ENCODE measurements around the gene ZNRD2.

The ZNRD2 gene

DNA sequence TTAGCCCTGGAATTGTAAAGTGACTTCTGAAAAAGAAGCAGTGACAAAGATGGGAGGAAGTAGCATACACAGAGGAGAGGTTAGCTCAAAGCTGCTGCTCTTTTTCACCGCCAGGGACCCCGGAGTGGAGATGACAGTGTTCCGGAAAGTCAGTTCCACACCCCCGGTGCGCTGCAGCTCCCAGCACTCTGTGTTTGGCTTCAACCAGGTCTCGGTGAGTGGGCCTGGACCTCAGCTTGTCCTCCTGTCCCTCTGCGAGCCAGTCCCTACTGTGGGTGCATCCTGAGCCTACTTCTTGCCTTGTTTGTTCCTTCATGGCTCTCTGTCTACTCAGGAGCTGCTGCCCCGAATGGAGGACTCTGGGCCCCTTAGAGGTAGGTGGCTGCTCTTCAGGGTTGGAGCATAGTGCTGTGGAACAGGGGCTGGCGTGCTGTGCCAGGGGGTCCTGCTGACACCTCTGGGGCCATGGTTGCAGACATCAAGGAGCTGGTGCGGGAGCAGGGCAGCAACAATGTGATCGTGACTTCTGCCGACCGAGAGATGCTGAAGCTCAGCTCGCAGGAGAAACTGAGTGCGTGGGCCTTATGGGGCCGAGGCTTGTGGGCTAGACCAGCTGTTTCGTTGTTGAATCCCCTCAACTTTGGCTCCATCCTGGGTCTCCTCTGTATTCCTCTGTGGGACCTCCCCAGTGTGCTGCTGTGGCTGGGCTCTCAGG, 47.0 kb downstream of the ZNRD2 start:
- H3K9ac ChIP-seq (ENCODE audit: low read length) = no peak overlapping the region
- peaks cover 16% of the 10 kb centered on the region for H3K4me1 ChIP-seq (ENCODE audit: control insufficient read depth, insufficient read depth, low read length)
- no peaks in the 10 kb centered on the region for H3K9me3 ChIP-seq (ENCODE audit: control insufficient read depth, insufficient read depth, low read depth, low read length)
- H3K36me3 ChIP-seq (ENCODE audit: control insufficient read depth, insufficient read depth, low read length) = peaks cover 54% of the 10 kb centered on the region
- H3K4me3 ChIP-seq (ENCODE audit: low read depth, low read length) = peak overlapping the region; percentile 11; the same call in 1 of the 2 replicates
- no peaks in the 10 kb centered on the region for H3K27me3 ChIP-seq (ENCODE audit: control insufficient read depth, insufficient read depth, low read length)
- H3K27ac ChIP-seq (ENCODE audit: low read depth, low read length) = no peak overlapping the region

DNA sequence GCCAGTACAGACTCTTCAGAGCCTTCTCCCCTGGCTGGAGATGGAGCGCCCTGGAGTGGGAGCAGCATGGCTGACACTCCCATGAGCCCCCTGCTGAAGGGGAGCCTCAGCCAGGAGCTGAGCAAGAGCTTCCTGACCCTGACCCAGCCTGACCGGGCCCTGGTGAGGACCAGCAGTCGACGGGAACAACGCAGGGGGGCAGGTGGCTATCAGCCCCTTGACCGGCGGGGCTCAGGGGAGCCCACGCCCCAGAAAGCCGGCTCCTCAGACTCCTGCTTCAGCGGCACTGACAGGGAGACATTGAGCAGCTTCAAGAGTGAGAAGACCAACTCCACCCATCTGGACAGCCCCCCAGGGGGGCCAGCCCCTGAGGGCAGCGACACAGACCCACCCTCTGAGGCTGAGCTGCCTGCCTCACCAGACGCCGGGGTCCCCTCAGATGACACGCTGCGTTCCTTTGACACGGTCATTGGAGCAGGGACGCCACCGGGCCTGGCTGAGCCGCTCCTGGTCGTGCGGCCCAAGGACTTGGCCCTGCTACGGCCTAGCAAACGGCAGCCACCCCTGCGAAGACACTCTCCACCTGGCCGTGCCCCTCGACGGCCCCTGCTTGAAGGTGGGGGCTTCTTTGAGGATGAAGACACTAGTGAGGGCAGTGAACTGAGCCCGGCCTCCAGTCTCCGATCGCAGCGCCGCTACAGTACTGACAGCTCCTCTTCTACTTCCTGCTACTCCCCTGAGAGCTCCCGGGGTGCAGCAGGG, 47.9 kb downstream of the ZNRD2 start:
- Histone ChIP-seq H3K27ac (ENCODE audit: low read depth, low read length) (no peak overlapping the region), H3K4me1 (ENCODE audit: control insufficient read depth, insufficient read depth, low read length) (peaks cover 7% of the 10 kb centered on the region), H3K9me3 (ENCODE audit: control insufficient read depth, insufficient read depth, low read depth, low read length) (no peaks in the 10 kb centered on the region), H3K4me3 (ENCODE audit: low read depth, low read length) (no peak overlapping the region), H3K9ac (ENCODE audit: low read length) (no peak overlapping the region), H3K36me3 (ENCODE audit: control insufficient read depth, insufficient read depth, low read length) (peaks cover 59% of the 10 kb centered on the region), H3K27me3 (ENCODE audit: control insufficient read depth, insufficient read depth, low read length) (no peaks in the 10 kb centered on the region)

DNA sequence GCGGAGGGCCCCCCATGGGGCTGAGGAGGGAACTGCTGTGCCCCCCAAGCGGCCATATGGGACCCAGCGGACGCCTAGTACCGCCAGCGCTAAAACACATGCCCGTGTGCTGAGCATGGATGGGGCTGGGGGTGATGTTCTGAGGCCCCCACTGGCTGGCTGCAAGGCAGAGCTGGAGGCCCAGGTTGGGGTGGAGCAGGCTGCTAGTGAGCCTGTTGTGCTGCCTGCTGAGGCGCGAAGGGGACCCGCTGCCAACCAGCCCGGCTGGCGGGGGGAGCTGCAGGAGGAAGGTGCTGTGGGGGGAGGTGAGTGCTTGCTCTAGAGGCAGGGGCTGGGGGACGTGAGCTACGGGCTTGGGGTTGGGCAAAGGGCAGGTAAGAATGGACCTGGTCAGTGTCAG, 48.5 kb downstream of the ZNRD2 start:
- peaks cover 65% of the 10 kb centered on the region for H3K36me3 ChIP-seq (ENCODE audit: control insufficient read depth, insufficient read depth, low read length)
- H3K9me3 ChIP-seq (ENCODE audit: control insufficient read depth, insufficient read depth, low read depth, low read length) = no peaks in the 10 kb centered on the region
- peaks cover 5% of the 10 kb centered on the region for H3K4me1 ChIP-seq (ENCODE audit: control insufficient read depth, insufficient read depth, low read length)
- H3K9ac ChIP-seq (ENCODE audit: low read length) = no peak overlapping the region
- H3K27ac ChIP-seq (ENCODE audit: low read depth, low read length) = no peak overlapping the region
- H3K4me3 ChIP-seq (ENCODE audit: low read depth, low read length) = no peak overlapping the region
- no peaks in the 10 kb centered on the region for H3K27me3 ChIP-seq (ENCODE audit: control insufficient read depth, insufficient read depth, low read length)

DNA sequence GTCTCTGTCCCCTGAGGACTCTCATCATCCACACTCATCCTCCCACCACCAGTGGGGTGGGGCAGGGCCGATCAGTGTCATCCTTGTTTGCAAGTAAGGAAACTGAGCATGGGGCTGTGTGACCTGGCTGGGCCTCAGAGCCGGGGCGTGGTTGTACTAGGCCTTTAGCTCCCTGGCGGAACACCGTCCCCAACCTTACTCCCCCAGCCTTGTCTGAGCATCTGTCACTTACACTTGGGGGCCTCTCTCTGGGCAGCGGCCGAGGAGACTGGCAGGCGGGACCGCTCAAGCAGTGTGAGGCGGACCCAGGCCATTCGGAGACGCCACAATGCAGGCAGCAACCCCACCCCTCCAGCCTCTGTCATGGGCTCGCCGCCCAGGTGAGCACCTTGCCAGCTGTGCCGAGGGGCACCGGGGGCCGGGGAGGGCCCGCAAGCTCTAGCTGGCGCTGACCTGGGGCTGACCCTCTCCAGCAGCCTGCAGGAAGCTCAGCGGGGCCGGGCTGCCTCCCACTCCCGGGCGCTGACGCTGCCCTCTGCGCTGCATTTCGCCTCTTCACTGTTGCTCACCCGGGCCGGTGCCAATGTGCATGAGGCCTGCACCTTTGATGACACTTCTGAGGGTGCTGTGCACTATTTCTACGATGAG, 49.1 kb downstream of the ZNRD2 start:
- Histone ChIP-seq H3K4me3 (ENCODE audit: low read depth, low read length) (no peak overlapping the region), H3K9ac (ENCODE audit: low read length) (no peak overlapping the region), H3K36me3 (ENCODE audit: control insufficient read depth, insufficient read depth, low read length) (peaks cover 72% of the 10 kb centered on the region), H3K27ac (ENCODE audit: low read depth, low read length) (no peak overlapping the region), H3K4me1 (ENCODE audit: control insufficient read depth, insufficient read depth, low read length) (peaks cover 5% of the 10 kb centered on the region), H3K27me3 (ENCODE audit: control insufficient read depth, insufficient read depth, low read length) (no peaks in the 10 kb centered on the region), H3K9me3 (ENCODE audit: control insufficient read depth, insufficient read depth, low read depth, low read length) (no peaks in the 10 kb centered on the region)

DNA sequence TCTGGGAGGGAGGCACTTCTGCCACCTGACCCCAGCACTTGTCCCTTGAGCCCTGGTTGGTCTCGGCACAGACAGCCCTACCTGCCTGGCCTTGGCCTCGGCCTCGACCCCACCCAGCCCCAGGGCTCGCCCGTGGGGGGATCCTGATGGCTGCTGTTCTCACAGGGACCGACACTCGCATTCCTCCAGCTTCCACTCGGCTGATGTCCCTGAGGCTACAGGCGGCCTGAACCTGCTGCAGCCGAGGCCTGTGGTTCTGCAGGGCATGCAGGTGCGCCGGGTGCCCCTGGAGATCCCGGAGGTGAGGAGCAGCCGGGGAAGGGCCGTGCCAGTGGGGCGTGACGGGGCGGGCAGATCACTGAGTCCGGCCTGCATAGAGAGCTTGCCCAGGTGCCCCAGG, 50.4 kb downstream of the ZNRD2 start:
- H3K4me3 ChIP-seq (ENCODE audit: low read depth, low read length) = no peak overlapping the region
- peaks cover 83% of the 10 kb centered on the region for H3K36me3 ChIP-seq (ENCODE audit: control insufficient read depth, insufficient read depth, low read length)
- H3K27me3 ChIP-seq (ENCODE audit: control insufficient read depth, insufficient read depth, low read length) = no peaks in the 10 kb centered on the region
- no peak overlapping the region for H3K9ac ChIP-seq (ENCODE audit: low read length)
- H3K9me3 ChIP-seq (ENCODE audit: control insufficient read depth, insufficient read depth, low read depth, low read length) = no peaks in the 10 kb centered on the region
- H3K4me1 ChIP-seq (ENCODE audit: control insufficient read depth, insufficient read depth, low read length) = peaks cover 5% of the 10 kb centered on the region
- no peak overlapping the region for H3K27ac ChIP-seq (ENCODE audit: low read depth, low read length)

DNA sequence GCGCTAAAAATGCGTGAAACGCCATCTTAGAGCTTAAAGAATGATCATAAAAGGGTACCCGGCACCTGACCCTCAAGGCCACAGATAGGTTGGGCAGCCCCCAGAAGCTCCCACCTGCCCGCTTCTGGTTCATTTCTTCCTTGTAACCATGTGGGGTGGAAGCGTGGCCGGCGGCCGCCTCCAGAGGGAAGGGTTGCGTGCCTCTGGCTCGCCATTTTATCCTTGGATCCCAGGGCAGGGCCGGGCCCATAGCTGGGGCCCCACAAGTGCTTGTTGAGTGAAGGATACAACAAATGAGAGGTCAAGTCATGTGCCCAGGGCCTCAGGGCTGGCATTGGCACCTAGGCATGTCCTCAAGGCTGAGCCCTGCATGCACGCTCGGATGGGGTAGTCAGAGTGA, 51.2 kb downstream of the ZNRD2 start:
- Histone ChIP-seq H3K9ac (ENCODE audit: low read length) (no peak overlapping the region), H3K27ac (ENCODE audit: low read depth, low read length) (no peak overlapping the region), H3K4me1 (ENCODE audit: control insufficient read depth, insufficient read depth, low read length) (peaks cover 3% of the 10 kb centered on the region), H3K27me3 (ENCODE audit: control insufficient read depth, insufficient read depth, low read length) (no peaks in the 10 kb centered on the region), H3K36me3 (ENCODE audit: control insufficient read depth, insufficient read depth, low read length) (peaks cover 91% of the 10 kb centered on the region), H3K4me3 (ENCODE audit: low read depth, low read length) (no peak overlapping the region), H3K9me3 (ENCODE audit: control insufficient read depth, insufficient read depth, low read depth, low read length) (no peaks in the 10 kb centered on the region)

Measured in HUES6 (cell line).